Measurements from ENCODE around the gene RAD9A.

Gene RAD9A

GRCh38 chr11:67428052-67429001 lies 36.5 kb downstream of the RAD9A start, which contains the start of gene RPS6KB2:
Gene RPS6KB2, plus strand, starts transcription at chr11:67428494. Its CDS starts 52 bp downstream, at chr11:67428546.
- DNase-seq (ENCODE audit: low spot score) = peak; percentile 97

- DNase-seq (ENCODE audit: low spot score) = no peak
These were observed 37.4 kb downstream of the RAD9A start for GRCh38 chr11:67429038-67429668.

GRCh38 chr11:67429722-67430121 lies 37.9 kb downstream of the RAD9A start:
- no peak for DNase-seq (ENCODE audit: low spot score)

DNA sequence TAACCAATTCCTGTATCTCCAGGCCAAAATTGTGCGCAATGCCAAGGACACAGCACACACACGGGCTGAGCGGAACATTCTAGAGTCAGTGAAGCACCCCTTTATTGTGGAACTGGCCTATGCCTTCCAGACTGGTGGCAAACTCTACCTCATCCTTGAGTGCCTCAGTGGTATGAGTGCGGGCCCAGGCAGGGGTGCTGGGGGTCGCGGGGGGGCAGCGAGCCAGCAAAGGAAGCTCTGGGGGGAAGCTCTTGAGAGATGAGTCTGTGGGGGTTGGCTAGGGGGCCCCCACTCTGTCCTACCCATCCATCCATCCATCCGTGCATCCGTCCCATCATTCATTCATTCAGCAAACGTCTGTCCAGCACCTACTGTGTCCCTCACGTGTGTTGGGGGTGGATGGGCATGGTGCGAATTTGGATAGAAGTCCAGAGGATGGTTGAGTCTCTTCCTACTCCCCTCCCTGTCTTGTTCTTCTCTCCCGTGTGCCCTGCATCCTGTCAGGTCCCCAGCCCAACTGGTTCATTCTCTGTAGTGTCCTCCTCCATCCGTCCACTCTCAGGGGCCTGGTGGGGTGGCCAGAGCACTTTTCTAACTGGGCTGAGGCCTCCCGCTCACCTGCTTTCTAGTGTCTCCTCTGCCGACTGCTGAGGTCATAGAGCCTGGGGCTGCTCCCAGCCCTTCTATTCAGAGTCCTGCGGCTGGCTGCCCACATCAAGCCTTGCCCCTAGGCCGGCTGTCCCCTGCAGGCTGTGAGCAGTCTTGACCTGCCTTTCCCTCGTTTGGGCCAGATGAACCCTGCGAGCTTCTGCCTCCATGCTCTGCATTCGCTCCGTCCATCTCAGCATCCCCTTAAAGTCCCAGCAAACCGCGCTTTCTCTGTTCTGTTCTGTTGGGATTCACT lies 39.8 kb downstream of the RAD9A start:
- no peak for DNase-seq (ENCODE audit: low spot score)

- no peak for DNase-seq (ENCODE audit: low spot score)
These were observed 41.0 kb downstream of the RAD9A start for GRCh38 chr11:67432655-67433349.

DNA sequence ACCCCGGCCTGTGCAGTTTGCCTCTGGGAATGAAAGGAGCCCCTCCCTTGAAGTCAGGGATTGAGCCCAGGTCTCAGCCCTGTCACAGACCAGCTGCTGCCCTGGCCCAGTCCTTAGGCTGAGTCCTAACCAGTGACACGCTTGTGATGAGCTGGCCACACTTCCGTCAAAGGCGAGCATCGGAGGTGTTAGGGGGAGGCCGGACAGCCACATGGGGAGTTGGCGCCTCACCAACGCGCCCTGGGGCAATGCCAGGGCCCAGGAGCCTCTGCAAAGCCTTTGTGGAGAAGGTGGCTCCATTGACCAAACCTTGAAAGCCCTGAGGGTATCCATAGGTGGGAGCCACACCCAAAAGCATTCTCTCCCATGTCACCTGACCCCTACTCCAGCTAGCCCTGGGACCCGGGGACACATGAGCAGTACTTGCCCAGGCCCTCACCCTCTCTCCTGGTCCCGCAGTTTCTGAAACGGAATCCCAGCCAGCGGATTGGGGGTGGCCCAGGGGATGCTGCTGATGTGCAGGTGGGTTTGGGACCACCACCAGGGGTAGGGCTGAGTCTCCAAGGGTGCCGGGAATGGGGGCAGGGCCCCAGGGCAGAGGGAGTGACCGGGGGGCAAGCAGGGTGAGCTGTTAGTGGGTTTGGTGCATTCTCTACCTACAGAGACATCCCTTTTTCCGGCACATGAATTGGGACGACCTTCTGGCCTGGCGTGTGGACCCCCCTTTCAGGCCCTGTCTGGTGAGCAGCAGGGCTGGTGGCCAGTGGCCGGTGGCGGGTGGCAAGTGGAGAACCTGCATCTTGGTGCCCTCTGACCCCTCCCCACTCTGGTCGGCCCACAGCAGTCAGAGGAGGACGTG lies 42.0 kb downstream of the RAD9A start:
- DNase-seq (ENCODE audit: low spot score) = no peak

GRCh38 chr11:67434395-67434881 lies 42.7 kb downstream of the RAD9A start:
- DNase-seq (ENCODE audit: low spot score) = no peak

DNA sequence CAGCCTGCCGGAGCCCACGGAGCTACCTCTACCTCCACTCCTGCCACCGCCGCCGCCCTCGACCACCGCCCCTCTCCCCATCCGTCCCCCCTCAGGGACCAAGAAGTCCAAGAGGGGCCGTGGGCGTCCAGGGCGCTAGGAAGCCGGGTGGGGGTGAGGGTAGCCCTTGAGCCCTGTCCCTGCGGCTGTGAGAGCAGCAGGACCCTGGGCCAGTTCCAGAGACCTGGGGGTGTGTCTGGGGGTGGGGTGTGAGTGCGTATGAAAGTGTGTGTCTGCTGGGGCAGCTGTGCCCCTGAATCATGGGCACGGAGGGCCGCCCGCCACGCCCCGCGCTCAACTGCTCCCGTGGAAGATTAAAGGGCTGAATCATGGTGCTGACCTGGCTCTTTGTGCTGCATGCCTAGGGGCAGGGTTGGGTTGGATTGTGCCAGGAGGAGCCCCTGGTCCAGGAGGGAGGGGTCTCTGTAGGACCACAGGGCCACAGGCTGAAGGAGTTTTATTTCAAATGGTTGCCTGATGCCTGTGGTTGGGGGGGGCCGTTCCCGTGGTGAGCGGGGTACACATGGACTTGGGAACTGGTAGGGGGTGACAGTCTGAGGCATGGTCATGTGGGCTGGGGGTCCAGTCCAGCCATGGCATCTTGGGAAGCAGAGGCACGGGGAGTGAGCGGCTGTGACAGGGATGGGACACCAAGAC lies 43.4 kb downstream of the RAD9A start:
- no peak for DNase-seq (ENCODE audit: low spot score)

GRCh38 chr11:67435727-67436458 lies 44.1 kb downstream of the RAD9A start:
- no peak for DNase-seq (ENCODE audit: low spot score)

DNA sequence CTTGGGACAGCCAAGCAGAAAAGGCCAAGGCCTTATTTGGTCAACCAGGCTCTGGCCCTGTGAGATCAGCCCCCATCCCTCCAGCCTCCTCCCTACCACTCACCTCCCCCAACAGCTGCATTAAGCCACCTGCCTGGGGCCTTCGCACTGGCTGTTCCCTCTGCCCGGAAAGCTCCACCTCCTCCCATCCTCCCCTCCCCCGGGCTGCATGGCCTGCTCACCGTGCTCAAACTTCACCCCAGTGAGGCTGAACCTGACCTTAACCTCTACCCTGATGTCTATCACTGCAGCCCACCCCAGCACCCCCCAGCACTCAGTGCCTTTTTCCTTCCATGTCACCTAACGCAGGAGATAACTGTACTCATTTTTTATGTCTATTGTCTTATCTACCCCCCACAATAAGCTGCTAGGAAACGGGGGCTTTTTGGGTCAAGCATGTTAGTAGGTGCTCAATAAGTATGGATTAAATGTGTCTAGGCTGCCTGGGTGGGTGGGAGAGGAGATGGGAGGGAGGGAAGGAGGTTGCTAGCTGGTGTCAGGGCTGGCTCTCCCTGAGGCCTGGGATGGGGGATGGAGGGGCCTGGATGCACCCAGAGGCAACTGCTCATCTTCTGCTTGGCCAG lies 44.8 kb downstream of the RAD9A start:
- DNase-seq (ENCODE audit: low spot score) = no peak

DNA sequence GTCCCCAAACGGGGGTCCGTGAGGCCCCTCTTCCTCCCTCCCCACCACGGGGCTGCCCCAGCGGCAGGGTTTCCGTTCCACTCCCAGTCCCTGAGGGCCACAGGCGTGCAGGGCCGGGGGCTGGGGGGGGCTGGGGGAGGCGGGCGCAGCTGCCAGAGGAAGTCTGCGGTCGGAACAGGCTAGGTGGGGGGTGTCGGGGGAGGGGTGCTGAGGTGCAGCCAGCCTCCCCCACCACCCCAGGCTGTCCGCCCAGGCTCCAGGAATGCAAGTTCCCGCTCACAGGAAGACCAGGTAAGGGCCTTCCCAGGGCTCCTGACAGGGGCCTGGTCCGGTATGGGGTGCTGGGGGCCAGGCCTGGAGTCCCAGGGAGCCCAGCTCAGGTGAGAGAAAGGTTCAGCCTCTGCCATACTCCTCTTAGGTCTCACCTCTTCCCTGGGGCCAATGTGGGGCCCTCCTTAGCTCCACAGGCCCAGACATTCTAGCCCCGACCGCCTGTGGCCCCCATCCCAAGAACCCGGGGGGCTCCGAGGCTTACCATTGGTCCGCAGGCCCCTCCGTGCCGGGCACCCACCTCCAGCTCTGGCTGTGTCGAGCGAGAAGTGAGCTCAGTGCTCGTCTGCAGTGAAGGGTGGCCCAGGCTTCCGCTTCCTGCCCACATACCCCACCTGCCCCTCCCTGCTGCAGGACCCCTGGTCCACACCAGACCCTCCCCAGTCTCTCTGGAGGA lies 45.5 kb downstream of the RAD9A start, which contains the start of gene PTPRCAP:
TSS of gene PTPRCAP (minus strand) at position 601 of the 727 bp plus-strand sequence. CDS start at position 538, 63 bp downstream.
- no peak for DNase-seq (ENCODE audit: low spot score)

DNA sequence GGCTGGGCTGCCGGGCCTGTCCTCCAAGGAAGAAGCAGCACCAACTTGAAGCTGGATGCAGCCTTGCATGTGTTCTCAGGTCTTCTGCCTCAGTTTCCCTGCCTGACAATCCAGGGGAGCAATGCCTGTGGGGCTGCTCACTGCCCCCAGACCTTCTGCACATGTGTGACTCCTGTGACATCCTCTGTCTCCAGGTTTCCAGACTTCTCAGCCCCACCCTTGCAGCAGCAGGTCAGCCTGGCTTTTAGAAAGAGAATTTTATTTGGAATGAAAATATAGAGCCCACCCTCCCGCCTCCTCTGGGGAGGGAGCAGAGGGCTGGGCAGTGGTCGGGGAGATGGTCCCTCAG lies 46.0 kb downstream of the RAD9A start:
- DNase-seq (ENCODE audit: low spot score) = no peak

DNA sequence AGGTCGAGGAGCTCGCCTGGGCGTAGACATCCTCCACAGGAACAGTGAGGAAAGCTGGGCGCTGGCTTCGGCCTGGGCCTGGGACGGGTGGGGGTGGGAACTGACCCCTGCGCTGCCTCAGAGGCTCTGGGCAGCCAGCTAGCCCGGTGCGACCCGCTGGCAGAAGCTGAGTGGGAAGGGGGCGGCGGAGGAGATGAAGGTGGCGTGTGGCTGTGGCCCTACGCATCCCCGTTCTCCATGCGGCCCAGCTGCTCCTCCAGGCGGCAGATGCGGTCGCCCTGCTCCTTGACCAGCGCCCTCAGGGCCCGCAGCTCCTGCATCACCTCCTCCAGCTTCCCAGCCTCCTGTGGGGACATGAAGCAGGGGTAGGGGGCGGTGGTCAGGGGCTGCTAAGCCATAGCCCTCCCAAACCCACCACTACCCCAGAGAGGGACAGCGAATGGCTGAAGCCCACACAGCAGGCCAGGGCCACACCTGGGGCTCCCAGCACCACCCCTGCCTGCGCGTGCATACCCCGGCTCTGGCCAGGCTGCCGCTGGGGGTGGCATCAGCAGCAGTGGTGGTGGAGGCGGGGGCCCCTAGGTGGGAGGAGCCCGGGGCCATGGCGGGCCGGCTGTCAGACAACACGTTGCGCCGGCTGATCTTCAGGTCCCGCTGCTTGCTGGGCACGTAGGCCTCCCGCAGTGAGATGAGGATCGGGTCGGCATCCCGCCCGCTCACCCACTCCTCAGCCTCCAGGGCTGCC lies 46.5 kb downstream of the RAD9A start:
- no peak for DNase-seq (ENCODE audit: low spot score)

DNA sequence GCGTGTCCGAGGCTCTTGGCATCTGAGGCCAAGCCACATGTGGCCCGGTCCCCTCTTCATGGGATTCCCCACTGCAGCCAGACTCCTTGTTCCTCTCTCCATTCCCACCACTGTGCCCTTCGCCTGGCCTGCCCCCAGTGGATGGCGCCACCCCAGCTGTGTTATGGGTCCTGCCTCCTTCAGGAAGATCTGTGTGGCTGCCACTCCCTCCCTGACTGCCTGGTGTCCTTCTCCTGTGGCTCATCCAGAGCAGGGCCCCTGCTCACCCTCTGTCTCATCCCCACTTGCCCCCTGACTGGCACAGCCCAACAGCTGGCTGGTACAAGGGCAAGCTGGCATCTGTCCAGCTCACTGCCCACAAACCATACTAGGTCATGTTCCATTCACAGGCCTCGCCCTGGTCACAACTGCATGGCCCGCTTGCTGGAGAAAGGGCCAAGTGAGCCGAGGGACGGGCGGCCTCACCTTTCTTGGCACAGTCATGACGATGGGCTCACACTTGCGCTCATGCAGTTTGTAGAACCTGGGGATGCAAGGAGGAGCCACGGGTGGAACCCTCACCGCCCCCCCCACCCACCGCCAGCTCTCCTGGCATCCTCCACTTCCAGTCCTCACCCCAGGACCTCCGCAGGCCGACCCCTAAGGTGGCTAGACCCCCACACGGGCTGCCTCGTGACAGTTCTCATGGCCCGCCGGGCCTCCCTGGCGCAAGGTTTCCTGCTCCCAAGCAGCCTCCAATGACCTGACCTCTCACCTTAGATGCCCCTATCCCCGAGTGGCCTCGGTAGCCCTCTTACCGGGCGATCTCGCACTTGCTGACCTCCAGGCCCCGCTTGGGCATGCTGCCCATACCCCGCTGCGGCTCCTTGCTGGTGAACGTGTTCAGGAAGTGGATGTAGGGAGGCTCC lies 47.8 kb downstream of the RAD9A start:
- DNase-seq (ENCODE audit: low spot score) = no peak

GRCh38 chr11:67440229-67441097 lies 48.7 kb downstream of the RAD9A start:
- no peak for DNase-seq (ENCODE audit: low spot score)

All from putamen (tissue), 1 donor.